Activated CD4-positive, alpha-beta T cell treated with anti-CD3 and anti-CD28 coated beads for 24 hours (primary cell): ENCODE results near the gene MEX3C.

Experiments
- DNase-seq, 2 donors: peaks; one replicate each; pipeline ENCODE4 v3.0.0-alpha.2; 2020; ENCODE audit warnings: low read depth in 2 of 2

Gene MEX3C

DNA sequence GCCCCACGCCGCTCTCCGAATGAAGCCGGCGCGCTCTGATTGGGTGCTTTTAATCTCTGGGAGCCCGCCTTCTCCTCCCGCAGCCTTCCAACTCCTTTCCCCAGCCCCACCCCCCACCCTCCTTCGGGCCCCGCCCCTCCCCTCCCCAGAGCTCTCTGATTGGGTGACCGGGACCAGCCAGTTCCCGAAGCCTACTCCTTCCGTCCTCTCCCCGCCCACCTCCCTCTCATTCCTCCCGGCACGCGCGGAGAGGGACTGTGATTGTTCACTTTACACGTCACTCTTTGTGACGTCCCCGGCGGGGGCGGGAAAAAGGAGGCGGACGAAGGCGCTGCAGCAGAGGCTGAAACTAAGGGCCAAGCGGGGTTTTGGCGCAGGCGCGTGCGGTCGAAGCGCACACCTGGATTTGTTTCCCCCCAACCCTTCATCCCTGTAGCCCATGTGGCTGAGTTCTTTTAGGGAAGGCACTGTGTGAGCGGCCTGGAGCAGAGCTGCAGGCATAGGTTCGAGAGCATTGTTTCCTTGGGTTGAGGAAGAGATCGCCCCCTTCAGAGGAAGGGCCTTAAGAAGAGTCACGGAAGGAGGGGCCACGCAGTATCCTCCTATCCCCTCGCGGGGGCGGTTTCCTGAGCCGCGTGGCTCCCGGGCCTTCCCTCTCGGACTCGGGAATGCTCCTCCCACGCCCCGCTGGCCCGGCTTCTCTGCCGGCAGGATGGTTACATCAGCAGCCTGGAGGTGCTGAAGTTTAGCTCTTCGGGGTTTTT is at the start of gene MEX3C:
Gene MEX3C (minus strand): TSS at position 21 of the 764 bp plus-strand sequence. CDS start 361 bp downstream, outside the sequence.
- DNase-seq = peak; percentile 98 to 99

DNA sequence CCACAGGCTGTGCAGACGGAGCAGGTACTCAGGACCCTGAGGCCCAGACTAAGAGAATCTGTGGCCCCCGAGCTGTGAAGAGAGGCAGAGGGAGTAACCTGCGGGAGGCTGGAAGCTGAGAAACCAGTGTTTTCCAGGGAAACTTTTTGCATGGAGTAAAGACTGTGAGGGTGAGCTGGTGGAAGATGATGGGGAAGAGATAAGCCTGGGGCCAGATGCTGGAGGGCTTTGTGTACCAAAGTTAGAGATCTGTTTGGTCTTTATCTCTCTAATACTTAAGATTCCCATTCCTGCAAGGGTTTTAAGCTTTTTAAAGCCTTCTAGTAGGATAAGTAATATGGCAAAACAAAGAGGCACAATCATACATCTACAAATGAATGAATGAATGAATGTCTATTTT is 43.7 kb upstream of the MEX3C start:
- no peak for DNase-seq

DNA sequence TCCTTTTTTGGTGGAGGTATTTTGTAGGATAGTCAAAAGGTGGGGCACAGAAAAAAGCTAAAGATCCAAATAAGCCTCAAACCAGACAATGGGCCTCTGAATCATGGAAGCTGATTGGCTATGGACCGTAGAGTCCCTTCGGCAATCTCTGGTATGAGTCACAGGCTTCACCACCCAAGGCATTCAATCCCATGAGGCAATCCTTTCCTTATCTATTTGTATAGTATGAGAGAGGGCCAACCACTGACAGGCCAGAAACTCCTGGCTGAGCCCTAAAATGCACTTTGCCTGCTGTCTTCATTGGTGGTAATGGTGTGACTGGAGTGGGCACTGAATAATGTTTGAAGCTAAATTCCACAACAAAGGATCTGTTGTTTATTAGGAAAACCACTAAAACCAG is 38.7 kb upstream of the MEX3C start:
- no peak for DNase-seq

GRCh38 chr18:51235009-51235789 is 37.7 kb upstream of the MEX3C start:
- peak; percentile 16 to 20 for DNase-seq

DNA sequence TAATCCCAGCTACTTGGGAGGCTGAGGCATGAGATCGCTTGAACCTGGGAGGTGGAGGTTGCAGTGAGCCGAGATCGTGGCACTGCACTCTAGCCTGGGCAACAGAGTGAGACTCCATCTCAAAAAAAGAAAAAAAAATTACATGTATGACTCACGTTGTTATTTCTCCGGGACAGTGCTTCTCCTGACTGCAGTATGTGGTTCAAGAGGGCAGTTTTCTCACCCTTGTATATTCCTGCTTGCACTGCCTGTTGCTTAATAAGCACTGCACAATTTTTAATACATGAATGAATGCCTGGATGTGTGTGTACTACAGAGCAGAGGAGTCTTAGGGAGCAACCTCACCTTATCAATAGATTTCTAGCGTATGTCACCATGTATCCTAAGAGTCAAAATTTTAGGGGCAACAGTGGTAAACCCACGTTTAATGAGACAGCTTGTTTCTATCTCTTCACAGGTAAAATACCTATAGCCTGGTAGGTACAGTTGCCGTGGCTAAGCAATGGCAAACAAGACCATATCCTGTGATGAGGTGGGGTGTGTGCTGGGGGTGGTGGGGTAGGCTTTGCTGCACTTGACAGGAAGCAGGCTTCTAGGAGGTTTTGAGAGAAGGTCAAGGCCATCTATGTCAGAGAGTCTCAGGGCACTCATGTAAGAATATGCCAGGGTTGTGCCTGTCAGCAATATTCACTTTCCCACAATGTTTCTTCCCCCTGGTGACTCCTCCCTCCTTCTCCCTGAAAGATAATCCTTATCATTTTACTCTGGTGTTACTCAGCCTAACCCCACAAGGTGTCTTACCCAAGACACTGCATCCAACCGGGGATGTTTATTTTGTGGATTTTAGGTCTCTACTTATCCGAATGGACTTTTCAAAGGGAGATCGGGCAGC is 36.9 kb upstream of the MEX3C start:
- DNase-seq = no peak

DNA sequence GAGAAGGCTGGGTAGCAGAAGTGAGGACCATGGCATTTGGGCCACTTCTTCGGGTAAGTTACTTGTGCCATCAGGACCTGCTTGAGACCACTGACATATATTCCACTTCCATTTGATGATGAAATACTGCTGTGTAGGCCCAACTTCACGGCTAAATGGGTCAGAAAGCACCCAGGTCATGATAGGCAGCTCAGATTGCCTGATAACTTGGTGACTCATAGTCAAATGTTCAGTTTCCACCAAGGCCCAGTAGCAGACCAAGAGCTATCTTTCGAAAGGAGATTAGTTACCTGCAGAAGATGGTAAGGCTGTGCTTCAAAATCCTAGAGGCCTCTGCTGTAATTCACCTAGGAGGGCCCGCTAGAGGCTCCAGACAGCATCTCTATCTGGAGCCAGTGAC is 31.8 kb upstream of the MEX3C start:
- DNase-seq = no peak

GRCh38 chr18:51227660-51228059 is 30.2 kb upstream of the MEX3C start:
- DNase-seq = no peak

DNA sequence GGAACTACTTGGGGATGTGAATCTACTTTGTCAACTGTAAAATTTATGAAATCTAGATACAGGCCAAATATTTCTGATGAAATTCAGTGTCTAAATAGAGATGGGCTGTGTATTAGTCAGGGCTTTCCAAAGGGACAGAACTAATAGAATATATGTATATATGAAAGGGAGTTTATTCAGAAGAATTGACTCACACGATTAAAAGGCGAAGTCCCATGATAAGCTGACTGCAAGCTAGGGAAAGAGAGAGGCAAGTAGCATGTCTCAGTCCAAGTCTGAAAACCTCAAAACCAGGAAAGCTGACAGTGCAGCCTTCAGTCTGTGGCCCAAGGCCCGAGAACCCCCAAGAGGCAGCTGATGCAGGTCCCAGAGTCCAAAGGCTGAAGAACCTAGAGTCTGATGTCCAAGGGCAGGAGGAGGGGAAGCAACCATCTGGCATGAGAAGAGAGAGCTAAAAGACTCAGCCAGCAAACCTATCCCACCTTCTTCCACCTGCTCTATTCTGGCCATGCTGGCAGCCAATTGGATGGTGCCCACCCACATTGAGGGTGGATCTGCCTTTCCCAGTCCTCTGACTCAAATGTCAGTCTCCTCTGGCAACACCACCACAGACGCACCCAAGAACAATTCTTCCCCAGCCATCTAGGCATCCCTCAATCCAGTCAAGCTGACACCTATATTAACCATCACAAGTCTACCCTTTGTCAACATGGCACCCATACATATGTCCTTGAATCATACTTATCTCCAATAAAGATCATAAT is 29.3 kb upstream of the MEX3C start:
- no peak for DNase-seq

DNA sequence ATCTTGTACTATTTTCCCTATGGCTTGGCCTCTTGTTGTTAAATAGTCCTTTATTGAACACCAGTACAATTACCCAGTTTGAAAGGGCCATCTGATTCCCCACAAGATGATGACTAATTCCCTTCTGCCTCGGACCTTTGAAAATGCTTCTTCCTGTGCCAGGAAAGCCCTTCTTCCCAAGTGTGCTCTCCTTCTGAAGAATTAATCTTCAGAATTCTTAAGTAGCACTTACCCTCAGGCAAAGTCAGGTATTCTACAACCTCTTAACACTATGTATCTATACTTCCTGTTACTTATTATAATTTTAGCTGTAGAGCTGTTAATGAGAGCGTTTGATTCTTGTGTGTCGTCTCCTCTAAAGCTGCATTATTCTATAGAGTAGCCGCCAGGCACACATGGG is 28.6 kb upstream of the MEX3C start:
- DNase-seq = no peak

DNA sequence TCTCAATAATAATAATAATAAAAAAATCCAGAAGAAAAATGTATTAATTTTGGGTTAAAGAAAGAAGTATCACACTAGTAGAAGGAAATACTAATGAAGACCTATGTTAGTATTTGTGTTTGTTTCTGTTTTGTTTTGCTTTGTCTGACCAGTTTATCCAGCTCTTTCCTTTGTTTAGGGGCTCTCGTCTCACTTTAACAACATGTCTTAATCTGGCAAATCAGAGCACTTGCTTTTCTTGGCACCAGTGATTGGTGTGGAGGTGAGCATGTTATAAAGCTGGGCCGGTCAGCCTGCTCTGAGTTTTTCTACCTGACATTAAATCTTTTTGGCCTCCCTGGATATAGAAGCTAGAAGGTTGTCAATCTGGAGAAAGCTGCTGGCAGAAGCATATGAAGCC is 15.1 kb upstream of the MEX3C start:
- no peak for DNase-seq

- no peak for DNase-seq
Observed at GRCh38 chr18:51211552-51211951, 14.1 kb upstream of the MEX3C start.

- DNase-seq = peak in 1 of 2 donors; percentile 2
Observed at GRCh38 chr18:51196811-51197660, 445 bp downstream of the MEX3C start.

DNA sequence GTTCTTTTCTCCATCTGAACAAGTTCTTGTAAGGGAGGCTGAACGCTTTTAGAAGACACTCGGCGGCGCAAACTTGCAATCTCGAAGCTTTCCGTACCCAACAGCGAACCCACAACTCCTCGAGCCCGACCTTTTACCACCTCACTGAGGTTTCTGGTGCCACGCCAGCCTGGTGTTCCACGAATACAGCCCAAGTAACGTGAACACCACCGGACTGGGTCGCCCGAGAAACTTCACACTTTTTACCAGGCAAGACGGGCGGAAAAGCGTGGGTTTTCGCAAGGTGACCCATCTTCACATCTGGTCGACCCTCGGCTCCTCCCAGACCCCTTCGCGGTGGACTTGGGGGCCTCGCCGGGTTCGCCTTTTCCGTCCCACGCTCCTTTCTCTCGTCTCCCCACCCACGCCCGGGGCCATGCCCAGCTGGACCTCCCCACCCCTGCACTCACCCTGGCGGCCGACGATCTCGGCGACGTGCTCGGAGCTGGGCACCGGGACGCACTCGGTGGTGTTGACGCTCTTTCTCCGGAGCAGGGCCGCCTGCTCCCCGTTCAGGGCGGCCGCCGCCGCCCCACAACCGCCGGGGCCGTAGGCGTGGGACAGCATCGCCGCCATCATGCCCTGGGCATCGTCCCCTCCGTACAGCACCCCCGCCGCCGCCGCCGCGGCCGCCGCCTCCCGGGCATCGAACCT is 1.2 kb downstream of the MEX3C start:
- DNase-seq = peak; percentile 17 to 30

GRCh38 chr18:51195451-51196117 is 1.9 kb downstream of the MEX3C start:
- no peak for DNase-seq

DNA sequence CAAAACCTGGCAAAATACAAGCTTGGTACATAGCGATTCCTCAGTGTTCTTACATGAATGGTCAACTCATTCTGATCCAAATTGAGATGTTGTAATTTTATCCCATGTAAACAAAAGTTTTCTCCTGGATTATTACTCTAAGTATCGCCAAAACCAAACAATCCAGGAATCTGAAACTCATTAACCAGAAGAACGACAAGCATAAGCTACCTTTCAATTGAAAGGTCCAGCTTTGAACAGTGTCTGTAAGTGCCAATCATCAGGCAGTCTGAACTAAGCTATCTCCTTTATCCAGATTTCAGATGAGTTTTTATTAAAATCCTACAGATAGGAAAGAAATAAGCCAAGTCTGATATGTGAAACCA is 2.4 kb downstream of the MEX3C start:
- no peak for DNase-seq

GRCh38 chr18:51194604-51195003 is 2.9 kb downstream of the MEX3C start:
- DNase-seq = no peak

GRCh38 chr18:51193621-51194287 is 3.7 kb downstream of the MEX3C start:
- no peak for DNase-seq

DNA sequence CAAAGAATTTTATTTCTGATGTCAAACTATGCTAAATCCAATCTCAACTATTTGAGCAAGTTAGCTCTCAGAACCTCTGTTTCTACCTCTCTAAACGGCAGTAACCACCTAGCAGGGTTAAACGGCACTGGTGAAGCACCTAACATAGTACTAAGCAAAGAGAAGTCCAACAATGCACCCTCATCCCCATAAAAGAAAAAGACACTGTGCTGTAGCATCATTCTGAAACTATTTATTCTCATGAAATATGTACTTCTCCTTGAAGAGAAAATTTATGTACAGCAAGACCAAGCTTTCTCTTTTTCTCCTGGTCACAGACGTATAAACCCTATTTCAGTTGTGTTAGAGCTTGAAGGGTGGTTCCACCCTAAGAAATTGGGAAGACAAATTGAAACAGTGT is 4.8 kb downstream of the MEX3C start:
- DNase-seq = no peak

DNA sequence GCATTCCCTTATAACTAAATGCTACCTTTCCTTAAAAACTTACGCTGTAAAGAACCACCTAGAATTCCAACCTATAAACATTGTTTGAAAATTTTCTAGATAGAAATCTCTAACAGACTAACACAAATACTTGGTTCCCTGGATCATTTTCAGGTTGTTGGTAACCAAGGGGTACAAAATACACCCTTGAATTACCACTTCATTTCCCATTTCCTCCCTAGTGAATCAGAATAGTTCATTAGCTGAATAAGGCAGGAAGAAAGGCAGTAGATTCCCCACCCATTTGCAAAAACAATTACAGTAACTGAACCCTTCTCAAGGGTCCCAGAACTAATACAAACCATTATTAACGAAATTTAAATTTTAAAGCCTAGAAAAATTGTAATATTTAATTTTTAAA is 5.5 kb downstream of the MEX3C start:
- no peak for DNase-seq
